Astrocyte of the cerebellum (primary cell): ENCODE measurements around the gene LHPP.

ENCODE experiments used
- DNase-seq: peaks from one replicate; pipeline ENCODE4 v3.0.0-alpha.2; 2011; ENCODE audit warnings: low read depth
- H3K4me3 ChIP-seq: 2 replicates; pipeline ENCODE4 v1.5.1; 2011; ENCODE audit warnings: mild to moderate bottlenecking, low read depth, low read length, moderate library complexity
- CTCF ChIP-seq: IDR thresholded peaks from 2 replicates; pipeline ENCODE4 v1.5.1; 2012; ENCODE audit warnings: low read length, low read depth, moderate library complexity, mild to moderate bottlenecking; ENCODE audit errors: missing control alignments
- in situ Hi-C: cut with HindIII; loops from 2 replicates; pipeline ENCODE4 v1.10.0; 2017; ENCODE audit warnings: low sequenced_read_pairs

The LHPP gene

GRCh38 chr10:124641282-124642087 lies 179.9 kb downstream of the LHPP start:
- no peak for DNase-seq
- TF ChIP-seq CTCF: no peak
- no peak overlapping the region for H3K4me3 ChIP-seq
- in situ Hi-C loops: no loop called here

GRCh38 chr10:124642088-124642710 lies 180.6 kb downstream of the LHPP start:
- TF ChIP-seq CTCF: no peak
- no peak overlapping the region for H3K4me3 ChIP-seq
- DNase-seq: no peak
- in situ Hi-C loops: no loop called here

- TF ChIP-seq CTCF: no peak
- in situ Hi-C loops: no loop called here
- no peak overlapping the region for H3K4me3 ChIP-seq
- no peak for DNase-seq
Measured at GRCh38 chr10:124643330-124644009, 181.8 kb downstream of the LHPP start.

GRCh38 chr10:124644236-124644635 lies 182.6 kb downstream of the LHPP start:
- DNase-seq: no peak
- in situ Hi-C loops: no loop called here
- no peak for TF ChIP-seq CTCF

GRCh38 chr10:124644771-124645415 lies 183.3 kb downstream of the LHPP start:
- TF ChIP-seq CTCF: no peak
- no peak for DNase-seq
- H3K4me3 ChIP-seq: no peak overlapping the region
- in situ Hi-C loops: no loop called here

More at GRCh38 chr10:124644236-124644635, 182.6 kb downstream of the LHPP start:
- no peak overlapping the region for H3K4me3 ChIP-seq

GRCh38 chr10:124645467-124646095 lies 184.0 kb downstream of the LHPP start:
- no peak overlapping the region for H3K4me3 ChIP-seq
- no peak for TF ChIP-seq CTCF
- in situ Hi-C loops: no loop called here
- no peak for DNase-seq
